ENCODE data around the gene ICAM1.

ICAM1 gene

DNA sequence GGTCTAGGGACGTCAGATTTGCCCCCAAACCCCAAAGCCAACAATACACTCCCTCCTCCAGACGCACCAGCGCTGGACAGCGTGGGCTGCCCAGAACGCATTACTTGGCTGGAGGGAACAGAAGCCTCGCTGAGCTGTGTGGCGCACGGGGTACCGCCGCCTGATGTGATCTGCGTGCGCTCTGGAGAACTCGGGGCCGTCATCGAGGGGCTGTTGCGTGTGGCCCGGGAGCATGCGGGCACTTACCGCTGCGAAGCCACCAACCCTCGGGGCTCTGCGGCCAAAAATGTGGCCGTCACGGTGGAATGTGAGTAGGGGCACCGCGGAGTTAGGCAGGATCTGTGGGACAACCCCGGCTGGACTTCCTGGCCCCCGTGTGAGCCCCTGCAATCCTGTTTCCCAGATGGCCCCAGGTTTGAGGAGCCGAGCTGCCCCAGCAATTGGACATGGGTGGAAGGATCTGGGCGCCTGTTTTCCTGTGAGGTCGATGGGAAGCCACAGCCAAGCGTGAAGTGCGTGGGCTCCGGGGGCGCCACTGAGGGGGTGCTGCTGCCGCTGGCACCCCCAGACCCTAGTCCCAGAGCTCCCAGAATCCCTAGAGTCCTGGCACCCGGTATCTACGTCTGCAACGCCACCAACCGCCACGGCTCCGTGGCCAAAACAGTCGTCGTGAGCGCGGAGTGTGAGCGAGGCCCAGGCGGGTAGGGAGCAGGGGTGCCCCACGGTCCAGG, 22.9 kb downstream of the ICAM1 start:
- no peak for DNase-seq (ENCODE audit: low read depth)

DNA sequence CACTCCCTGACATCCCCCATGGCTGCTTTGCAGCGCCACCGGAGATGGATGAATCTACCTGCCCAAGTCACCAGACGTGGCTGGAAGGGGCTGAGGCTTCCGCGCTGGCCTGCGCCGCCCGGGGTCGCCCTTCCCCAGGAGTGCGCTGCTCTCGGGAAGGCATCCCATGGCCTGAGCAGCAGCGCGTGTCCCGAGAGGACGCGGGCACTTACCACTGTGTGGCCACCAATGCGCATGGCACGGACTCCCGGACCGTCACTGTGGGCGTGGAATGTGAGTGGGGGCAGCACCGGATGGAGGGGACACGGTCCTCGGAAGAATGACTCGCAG, 23.4 kb downstream of the ICAM1 start:
- DNase-seq (ENCODE audit: low read depth), result no peak

DNA sequence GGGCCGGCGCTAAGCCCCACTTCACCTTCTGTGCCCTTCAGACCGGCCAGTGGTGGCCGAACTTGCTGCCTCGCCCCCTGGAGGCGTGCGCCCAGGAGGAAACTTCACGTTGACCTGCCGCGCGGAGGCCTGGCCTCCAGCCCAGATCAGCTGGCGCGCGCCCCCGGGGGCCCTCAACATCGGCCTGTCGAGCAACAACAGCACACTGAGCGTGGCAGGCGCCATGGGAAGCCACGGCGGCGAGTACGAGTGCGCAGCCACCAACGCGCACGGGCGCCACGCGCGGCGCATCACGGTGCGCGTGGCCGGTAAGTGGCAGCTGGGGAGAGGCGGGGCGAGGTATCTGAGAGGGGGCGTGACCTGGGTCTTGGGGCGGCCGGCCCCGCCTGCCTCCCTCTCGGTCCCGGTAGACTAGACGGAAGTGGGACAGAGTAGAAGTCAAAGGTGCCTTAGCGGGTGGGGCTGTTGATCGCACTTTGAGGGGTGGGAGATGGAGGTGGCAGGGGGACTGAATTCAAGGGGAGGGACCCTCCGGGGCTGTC, 24.5 kb downstream of the ICAM1 start:
- peak; percentile 27 for DNase-seq (ENCODE audit: low read depth)

DNA sequence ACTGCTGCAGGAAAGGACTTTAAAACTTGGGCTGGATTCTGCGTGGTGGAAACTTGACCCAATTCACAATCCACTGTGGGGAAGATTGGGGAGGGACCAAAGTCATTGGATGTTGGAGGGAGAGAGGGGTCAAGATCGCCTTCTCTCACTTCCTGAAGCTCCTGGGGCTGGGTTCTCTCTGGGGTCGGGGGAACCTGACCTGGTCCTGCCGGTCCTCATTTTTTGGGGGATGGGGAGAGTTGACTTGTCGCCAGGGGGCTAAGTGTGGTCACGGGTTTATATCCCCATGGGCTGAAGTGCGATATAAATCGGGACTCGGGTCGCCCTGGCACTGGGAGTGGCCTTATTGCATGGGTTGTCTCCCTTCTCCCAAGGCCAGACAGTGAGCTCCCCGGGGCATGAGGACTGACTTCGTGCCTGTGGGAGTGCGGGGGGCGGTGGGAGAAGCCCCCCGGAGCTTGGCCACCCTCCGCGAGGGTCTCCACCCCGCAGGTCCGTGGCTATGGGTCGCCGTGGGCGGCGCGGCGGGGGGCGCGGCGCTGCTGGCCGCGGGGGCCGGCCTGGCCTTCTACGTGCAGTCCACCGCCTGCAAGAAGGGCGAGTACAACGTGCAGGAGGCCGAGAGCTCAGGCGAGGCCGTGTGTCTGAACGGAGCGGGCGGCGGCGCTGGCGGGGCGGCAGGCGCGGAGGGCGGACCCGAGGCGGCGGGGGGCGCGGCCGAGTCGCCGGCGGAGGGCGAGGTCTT, 25.1 kb downstream of the ICAM1 start:
- DNase-seq (ENCODE audit: low read depth), result no peak

DNA sequence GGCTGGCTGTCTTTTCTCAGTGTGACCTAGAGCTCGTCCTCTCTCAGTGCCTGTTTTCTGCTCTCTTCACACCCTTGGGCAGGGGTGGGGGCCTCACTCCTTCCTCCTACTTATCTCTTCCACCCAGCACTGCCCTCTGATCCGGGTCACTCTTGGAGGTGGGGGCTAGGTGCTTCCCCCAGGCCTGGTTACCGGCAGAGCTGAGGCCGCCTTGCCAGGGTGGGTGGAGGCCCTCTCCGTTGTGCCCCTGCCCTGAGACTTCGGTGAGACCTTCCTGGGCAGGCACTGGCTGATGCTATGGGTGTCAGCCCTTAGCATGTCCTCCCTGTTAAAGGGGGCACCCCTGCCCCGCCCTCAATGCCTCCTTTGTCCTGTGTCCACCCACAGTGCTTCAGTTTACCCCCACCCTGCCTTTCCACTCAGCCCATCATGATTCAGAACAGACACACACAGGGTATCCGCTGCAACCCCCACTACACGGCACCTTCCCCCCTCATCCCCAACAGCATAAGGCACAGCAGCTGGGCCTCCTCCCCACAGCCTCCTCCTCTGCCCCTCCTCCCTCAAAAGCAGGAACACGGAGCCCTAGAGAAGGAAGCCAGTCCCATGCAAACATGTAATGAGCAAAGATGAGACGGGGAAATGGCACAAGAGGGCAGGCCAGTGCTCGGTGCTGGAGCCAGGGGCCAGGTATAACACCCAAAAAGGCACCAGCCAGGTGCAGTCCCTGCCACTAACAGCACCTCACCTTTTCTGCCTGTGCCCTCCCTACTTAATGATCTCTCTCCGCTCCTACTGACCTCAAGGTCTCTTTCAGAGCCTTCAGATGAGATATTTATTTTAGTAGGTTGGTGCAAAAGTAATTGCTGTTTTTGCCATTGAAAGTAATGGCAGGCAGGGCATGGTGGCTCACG, 28.9 kb downstream of the ICAM1 start:
- no peak for DNase-seq (ENCODE audit: low read depth)

DNA sequence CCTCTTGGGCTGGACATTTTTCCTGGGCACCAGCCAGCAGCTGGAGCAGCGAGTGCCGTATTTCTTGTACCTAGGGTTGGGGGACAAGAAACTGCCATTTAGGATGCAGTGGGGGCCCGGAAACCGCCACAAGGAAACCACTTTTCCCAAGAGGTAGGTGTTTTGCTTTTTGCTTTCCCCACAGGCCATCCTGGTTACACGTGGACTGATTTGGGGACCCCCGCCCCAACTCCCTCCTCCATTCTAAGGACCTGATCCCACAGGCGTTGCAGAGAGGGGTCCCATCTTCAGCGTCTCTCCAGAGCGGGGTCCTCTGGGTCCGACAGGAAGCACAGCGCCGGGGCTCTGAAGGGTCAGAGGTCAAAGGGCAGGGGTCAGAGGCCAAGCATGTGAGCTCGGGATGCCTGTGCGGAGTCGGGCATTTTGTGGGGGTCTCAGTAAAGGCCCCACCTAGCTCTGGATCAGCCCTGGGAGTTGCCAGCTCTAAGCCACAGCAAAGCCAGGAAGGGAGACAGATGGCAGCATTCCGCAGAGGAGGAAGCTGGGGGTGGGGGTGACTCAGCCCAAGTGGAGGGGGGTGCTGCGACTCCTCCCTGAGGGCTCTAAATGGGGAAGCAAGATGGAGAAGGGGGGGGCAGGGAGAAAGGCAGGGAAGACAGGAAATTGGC, 34.4 kb downstream of the ICAM1 start:
- peak; percentile 85 for DNase-seq (ENCODE audit: low read depth)

DNA sequence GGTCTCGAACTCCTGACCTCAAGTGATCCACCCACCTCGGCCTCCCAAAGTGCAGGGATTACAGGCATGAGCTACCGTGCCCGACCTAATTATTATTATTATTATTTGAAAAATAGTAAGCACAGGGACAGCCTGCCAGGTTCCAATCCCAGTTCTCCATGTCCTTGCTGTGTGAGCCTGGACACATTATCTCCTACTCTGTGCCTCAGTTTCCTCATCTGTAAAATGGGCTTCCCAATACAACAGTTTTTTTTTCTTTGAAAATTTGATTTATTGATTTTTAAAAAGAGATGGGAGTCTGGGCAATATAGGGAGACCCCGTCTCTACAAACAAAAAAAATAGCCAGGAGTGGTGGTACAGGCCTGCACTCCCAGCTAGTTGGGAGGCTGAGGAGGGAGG, 35.4 kb downstream of the ICAM1 start:
- DNase-seq (ENCODE audit: low read depth), result no peak

DNA sequence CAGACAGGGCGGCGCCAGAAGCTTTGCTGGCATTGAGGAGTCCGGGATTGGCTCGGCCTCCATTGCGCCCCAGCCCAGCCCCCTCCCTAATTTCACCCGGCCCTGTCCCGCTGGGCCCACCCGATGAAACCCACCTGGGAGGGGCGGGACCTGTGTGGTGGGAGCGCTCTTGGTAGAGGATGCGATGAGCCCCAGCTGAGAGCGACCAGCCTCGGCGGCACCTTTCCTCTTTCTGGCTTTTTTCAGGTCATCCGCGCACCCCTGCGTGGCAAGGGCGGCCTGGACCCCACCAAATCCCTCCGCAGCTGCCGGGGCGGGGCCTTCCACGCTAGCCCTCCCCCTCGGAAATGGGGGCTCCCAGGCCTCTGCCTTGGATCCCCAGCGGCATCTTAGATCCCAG, 38.5 kb downstream of the ICAM1 start, which contains the start of gene ZGLP1:
TSS of gene ZGLP1 (minus strand) at position 393 of the 400 bp plus-strand sequence.
- DNase-seq (ENCODE audit: low read depth), result no peak

DNA sequence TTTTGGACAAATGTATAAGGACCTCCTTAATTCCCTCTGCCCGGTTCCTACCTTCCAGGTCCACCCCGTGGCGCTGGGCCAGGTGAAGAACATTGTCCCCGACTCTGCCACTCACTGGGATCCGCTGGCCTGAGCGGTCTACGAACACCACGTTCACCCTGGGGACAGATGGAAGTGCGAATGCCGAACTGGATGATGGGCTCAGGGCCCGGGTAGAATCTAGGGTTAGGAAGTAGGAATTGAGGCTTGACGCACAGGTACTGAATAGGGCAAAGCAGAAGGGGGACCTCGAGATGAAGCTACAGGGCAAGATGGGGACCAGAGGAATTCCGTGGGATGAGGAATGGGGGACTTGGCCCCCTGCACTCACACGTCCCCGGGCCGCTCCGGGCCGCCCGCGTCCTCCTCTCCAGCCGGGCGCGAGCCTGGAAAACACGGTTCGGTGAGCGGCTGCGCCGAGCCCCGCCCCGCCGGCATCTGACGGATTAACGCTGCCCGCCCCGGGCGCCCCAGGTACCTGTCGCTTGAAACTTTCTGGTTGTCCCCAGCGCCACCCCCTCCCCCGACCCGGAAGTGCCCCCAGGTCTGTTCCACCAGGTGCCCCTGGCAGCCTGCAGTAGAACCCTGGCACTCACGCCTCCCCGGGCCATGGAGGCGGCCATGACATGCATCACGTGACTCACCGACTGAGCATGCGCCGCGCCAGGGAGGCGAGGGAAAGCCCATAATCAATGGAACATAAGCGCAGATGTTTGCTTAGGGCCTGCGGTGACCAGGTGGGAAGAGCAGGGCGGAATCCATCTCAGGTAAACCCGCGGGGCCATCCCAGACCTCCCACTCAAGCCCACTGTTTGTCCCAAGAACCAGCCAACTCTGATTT, 44.7 kb downstream of the ICAM1 start, which contains the start of gene FDX2:
TSS of gene FDX2 (minus strand) at position 681 of the 880 bp plus-strand sequence. CDS start at position 662, 19 bp downstream.
- peak; percentile 87 for DNase-seq (ENCODE audit: low read depth)

DNA sequence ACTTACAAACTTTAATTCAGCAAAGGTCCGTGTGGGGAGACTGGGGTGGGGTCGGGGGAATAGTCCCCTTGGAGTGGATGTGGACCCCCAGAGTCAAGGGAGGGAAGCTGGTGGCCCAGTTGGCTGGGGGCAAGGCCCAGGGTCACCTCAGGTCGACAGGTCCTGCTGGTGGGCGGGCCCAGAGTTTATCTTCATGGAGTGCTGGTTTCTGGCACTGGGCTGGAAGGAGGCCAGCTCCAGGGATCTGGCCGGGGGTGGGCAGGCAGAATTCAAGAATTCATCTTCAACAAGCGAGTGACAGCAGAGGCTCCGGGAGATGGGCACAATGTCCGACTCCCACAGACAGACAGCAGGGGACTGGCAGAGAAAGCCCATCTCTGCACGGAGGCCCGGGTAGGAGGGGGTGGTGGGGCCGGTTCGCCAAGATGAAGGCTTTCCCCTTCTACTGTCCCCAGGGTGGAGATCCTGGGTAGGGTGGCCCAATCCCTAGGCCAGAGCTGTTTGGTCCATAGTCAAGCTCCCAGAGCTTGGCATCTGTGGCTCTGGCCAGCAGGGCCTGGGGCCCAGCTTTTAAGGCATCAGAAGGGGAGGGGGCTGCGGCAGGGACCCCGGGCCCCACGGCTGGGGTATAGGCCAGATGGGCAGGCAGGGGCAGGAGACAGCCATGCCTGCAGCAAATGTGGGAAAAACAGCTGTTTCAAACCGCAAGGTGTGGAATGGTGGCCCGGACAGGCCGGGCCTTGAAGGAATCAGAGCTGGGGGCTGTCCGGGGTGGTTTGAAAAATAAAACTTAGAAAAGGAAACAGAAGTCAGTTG, 45.5 kb downstream of the ICAM1 start:
- no peak for DNase-seq (ENCODE audit: low read depth)

DNA sequence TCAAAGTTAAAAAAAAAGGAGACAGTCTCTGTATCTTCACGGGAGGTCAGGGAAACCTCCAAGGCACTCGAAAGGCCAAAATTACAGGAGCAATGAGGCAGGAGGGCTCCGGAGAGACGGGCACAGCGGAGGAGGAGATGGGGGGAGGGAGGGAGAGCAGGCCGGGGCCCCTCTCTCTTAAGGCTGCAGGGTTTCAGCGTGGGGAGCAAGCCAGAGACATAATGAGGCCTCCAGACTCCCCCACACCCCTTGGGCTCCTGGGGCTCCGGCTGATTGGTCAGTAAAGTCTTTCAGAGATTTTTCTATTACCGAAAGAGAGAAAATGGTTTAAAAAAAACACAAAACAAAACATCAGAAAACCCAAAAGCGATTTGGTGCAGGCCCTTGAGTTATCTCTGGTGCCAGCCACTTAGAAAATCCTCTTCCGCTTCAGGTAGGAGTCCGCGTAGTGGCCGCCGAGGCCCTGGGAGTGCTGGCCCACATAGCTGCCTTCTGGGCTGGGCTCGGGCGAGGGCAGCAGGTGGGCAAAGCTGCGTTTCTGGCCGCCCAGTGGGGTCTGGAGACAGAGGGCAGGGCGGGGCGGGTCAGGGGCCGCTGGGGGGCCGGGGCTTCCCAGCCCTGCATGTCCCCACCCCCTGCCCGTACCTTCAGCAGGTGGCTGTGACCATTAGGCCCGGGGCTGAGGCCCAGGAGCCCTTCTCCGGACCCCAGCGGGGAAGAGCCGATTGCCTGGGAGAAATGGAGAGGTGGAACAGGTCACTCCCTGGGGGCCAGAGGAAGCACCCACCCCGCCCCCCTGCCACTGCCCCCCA, 46.3 kb downstream of the ICAM1 start:
- DNase-seq (ENCODE audit: low read depth), result no peak

DNA sequence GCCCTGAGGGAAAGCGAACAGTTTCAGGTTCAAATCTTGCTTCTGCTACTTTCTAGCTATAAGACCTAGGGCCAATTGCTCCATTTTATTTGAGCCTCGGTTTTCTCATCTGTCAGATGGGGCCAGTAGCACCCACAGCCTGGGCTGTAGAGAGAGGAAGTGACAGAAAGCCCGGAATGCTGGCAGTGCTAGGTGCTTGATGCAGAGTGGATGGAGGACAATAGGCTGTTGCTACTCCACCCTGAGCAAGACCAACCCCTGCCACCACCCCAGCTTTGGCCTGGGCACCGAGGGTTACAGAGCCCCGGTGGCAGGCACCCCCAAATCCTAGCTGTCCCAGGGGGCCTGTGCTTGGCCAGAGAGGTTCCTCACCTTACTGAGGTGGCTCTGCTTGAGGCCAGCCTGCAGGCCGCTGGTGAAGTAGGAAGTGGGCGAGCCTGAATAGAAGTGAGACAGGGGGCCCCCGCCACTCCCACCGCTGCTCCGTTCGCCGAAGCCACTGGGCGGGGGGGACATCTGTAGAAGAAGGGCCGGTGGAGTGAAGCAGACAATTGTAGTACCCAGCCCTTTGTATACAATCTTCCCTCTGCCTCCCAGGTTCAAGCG, 47.0 kb downstream of the ICAM1 start:
- DNase-seq (ENCODE audit: low read depth), result no peak

DNA sequence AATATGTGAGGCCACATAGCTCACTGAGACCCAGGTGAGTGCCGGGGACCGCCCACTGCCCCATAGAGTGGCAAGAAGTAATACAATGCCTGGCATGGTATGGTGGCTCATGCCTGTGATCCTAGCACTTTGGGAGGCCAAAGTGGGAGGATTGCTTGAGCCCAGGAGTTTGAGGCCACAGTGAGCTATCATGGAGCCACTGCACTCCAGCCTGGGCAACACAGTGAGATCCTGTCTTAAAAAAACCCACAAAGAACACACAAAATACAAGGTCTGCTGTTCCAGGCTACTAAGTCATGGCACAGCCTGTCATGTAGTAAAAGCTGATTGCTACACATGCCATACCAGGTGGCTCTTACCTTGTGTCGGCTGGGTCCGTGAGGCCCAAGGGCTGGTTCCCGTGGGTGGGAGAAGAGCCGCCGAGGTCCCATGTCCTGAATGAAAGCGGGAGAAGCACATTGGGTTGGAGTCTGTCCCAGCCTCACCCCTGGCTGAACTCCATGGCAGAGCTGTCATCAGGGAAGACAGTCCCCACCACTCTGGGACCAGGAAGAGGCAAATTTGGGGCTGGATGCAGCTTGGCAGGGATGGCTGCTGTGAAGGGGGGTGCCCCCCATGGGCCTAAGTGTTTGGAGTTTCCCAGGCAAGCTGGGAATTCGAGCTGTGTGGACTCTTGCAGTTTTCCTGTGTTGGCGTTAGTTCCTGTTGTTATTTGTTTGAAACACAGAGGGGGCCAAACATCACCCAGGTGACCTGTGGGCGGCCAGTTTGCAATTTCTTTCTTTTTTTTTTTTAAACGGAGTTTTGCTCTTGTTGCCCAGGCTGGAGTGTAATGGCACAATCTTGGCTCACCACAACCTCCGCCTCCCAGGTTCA, 48.1 kb downstream of the ICAM1 start:
- no peak for DNase-seq (ENCODE audit: low read depth)

DNA sequence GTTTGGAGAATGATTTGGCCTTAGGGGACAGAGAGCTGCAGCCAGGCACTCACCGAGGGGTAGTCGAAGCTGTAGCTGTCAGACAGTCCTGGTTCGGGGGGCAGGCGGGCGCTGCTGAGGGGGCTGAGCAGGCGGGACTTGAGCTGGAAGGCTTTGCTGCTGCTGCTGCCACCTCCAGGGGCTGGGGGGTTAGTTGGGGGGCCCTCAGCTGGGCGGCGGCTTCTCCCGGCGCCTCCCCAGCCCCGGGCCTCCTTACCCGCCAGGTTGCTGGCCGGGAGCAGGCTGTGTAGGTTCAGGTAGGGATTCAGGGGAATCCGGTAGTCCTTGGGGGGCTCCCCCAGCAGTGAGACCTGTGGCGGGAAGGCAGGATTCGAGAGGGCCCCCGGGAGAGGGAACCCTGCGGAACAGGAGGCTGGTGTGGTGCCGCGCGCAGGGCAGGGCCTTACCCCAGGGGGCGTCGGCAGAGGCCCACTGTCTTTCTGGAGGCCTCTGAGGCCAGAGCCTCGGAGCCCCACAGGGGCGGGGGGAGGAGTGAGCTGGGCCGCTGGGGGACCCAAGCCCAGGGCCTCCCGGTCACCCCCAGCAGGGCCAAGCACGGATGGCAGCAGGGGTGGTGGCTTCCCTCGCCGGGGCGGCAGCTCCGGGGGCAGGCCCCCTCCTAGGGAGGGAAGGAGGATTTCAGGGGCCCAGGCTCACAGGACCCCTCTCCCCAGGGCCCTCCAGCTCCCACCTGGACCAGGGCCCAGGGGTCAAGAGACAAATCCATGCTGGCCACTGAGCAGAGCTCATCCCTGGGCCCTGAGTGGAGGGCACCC, 49.9 kb downstream of the ICAM1 start:
- no peak for DNase-seq (ENCODE audit: low read depth)

DNA sequence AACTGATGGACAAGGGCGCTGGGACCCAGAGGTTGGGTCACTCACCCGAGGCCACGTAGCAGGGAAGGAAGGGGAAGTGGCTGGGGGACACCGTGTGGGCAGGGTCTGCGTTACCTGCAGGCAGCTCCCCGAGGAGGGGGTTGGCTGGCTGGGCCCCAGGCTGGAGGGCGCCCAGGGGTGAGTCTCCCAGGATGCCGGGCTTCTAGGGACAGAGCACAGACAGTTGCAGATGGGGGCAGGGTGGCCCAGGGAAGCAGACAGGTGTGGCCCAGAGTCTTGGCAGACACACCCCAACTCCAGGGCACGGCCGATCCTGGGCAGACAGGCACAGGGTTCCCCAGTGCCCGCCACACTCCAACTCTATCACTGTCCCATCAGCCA, 50.5 kb downstream of the ICAM1 start:
- no peak for DNase-seq (ENCODE audit: low read depth)
